Fibroblast of lung (primary cell): ENCODE results near the gene STMN1.

ENCODE experiments used
- CTCF ChIP-seq, 2 donors: IDR thresholded peaks in 1 of 2; conservative IDR thresholded peaks in 1 of 2; 1 replicate in 1 of 2; 2 replicates in 1 of 2; pipeline ENCODE4 v1.5.1; 2011 to 2012; ENCODE audit warnings: low read length in 2 of 2, control low read depth in 1 of 2, inconsistent platforms in 1 of 2, low read depth in 1 of 2, mild to moderate bottlenecking in 1 of 2
- EZH2 ChIP-seq: IDR thresholded peaks from 2 replicates; pipeline ENCODE4 v1.5.1; 2012; ENCODE audit warnings: low read length, control low read depth, mild to moderate bottlenecking; ENCODE audit errors: missing control alignments

- no peak for TF ChIP-seq CTCF (conservative IDR thresholded peaks at IDR 0.05 in 1 of 2, IDR thresholded peaks at IDR 0.05 in 1 of 2; ENCODE audit: low read depth in 1 of 2, low read length in 2 of 2)
- no peak for TF ChIP-seq EZH2
Measured at GRCh38 chr1:25893116-25893515, 13.1 kb downstream of the STMN1 start.
